Right lobe of liver (tissue), 4 donors: ENCODE data around the gene GTF2I.
A peak's percentile ranks its signal among the peaks of the same experiment; 100 is the strongest.

Experiments used
- CTCF ChIP-seq, 4 donors: fragments of 200-600 bp in 3 of 4; fragments of 450-650 bp in 1 of 4; IDR thresholded peaks; one replicate each; pipeline versions ENCODE4 v1.5.1 to v1.8.0; 2016 to 2022; ENCODE audit warnings: antibody characterized with exemption in 4 of 4, mild to moderate bottlenecking in 2 of 4
- POLR2A ChIP-seq: fragments of 450-650 bp; IDR thresholded peaks from one replicate; pipeline ENCODE4 v1.6.1; 2017; ENCODE audit warnings: antibody characterized with exemption, mild to moderate bottlenecking
- donor health status: DM: no; HTN: no; CAD: no.
- donor health status: DM: no; HTN: no; CAD: no.
- donor health status: DM: no; HTN: yes; CAD: no.

- TF ChIP-seq CTCF (IDR thresholded peaks at IDR 0.05) (peak in 2 of 4 donors; percentile 20 to 41), POLR2A (peak; percentile 90)
Measured at GRCh38 chr7:74656837-74657691, 454 bp upstream of the GTF2I start.
